Astrocyte (in vitro differentiated cells and primary cell): ENCODE measurements around the gene PLCD3. TPM values are rescaled to one million over a fixed set of nuclear protein-coding genes. Genes with fewer than 3 reads are reported as not detected.

Experiments
- DNase-seq: peaks from one replicate; pipeline ENCODE4 v3.0.0-alpha.2; 2010; ENCODE audit warnings: low read depth
- FAIRE-seq: peaks from 2 replicates; lab custom pipeline; 2011; peaks lifted over from hg19 to GRCh38; lab: Jason Lieb, UNC
- H2AFZ ChIP-seq: 2 replicates; pipeline ENCODE4 v1.6.0; 2012; ENCODE audit warnings: low read depth, low read length, inconsistent platforms
- H3K27ac ChIP-seq: 2 replicates; pipeline ENCODE4 v1.5.1; 2011; ENCODE audit warnings: low read depth, low read length, inconsistent platforms
- H3K27me3 ChIP-seq: 2 replicates; pipeline ENCODE4 v1.6.0; 2011; ENCODE audit warnings: low read length, inconsistent platforms; ENCODE audit not compliant: insufficient read depth
- H3K36me3 ChIP-seq: 2 replicates; pipeline ENCODE4 v1.5.1; 2011; ENCODE audit warnings: low read length, inconsistent platforms; ENCODE audit not compliant: insufficient read depth
- H3K4me1 ChIP-seq: 2 replicates; pipeline ENCODE4 v1.5.1; 2011; ENCODE audit warnings: low read length, inconsistent platforms; ENCODE audit not compliant: insufficient read depth
- H3K4me2 ChIP-seq: 2 replicates; pipeline ENCODE4 v1.6.0; 2012; ENCODE audit warnings: low read length, inconsistent platforms
- H3K4me3 ChIP-seq: 2 replicates; pipeline ENCODE4 v1.5.1; 2011; ENCODE audit warnings: low read depth, mild to moderate bottlenecking, low read length, inconsistent platforms; ENCODE audit not compliant: insufficient read depth
- H3K79me2 ChIP-seq: 2 replicates; pipeline ENCODE4 v1.6.0; 2012; ENCODE audit warnings: mild to moderate bottlenecking, low read length, inconsistent platforms; ENCODE audit not compliant: insufficient read depth
- H3K9ac ChIP-seq: 2 replicates; pipeline ENCODE4 v1.6.0; 2012; ENCODE audit warnings: mild to moderate bottlenecking, low read length, inconsistent platforms
- H3K9me3 ChIP-seq: 2 replicates; pipeline ENCODE4 v1.5.1; 2012; ENCODE audit warnings: low read depth, mild to moderate bottlenecking, low read length, inconsistent platforms; ENCODE audit not compliant: insufficient read depth
- H4K20me1 ChIP-seq: 2 replicates; pipeline ENCODE4 v1.6.0; 2012; ENCODE audit warnings: low read length, inconsistent platforms; ENCODE audit not compliant: insufficient read depth
- H3K27ac Mint-ChIP-seq: one replicate; pipeline ENCODE4 v1.8.0; 2021; ENCODE audit warnings: mild to moderate bottlenecking, mixed read lengths; ENCODE audit not compliant: unreplicated experiment
- H3K27me3 Mint-ChIP-seq: one replicate; pipeline ENCODE4 v1.8.0; 2021; ENCODE audit warnings: low read depth, mixed read lengths; ENCODE audit not compliant: unreplicated experiment
- H3K36me3 Mint-ChIP-seq: one replicate; pipeline ENCODE4 v1.8.0; 2021; ENCODE audit warnings: low read depth, mixed read lengths; ENCODE audit not compliant: unreplicated experiment
- H3K4me1 Mint-ChIP-seq: one replicate; pipeline ENCODE4 v1.8.0; 2021; ENCODE audit warnings: low read depth, mixed read lengths; ENCODE audit not compliant: unreplicated experiment
- H3K4me3 Mint-ChIP-seq: one replicate; pipeline ENCODE4 v1.8.0; 2021; ENCODE audit warnings: mild to moderate bottlenecking, moderate library complexity, mixed read lengths; ENCODE audit not compliant: unreplicated experiment
- H3K9me3 Mint-ChIP-seq: one replicate; pipeline ENCODE4 v1.8.0; 2021; ENCODE audit warnings: mild to moderate bottlenecking, mixed read lengths; ENCODE audit not compliant: unreplicated experiment
- EZH2 ChIP-seq: IDR thresholded peaks from 2 replicates; pipeline ENCODE4 v1.6.1; 2012; ENCODE audit warnings: mild to moderate bottlenecking, low read length, inconsistent platforms; ENCODE audit not compliant: insufficient read depth
- total RNA-seq: library from RNA; stranded (reverse); gene quantifications from 2 replicates; pipeline ENCODE4 v1.2.1, GENCODE V29; 2021
- TF ChIP-seq, protein P1 (sequence below): IDR thresholded peaks from 2 replicates; pipeline ENCODE4 v1.5.1; 2011; ENCODE audit warnings: low read depth, mild to moderate bottlenecking, inconsistent platforms, low read length, moderate library complexity; ENCODE audit not compliant: insufficient read depth

The PLCD3 gene
- total RNA-seq, 1 donor from 2014 or later, result 92.0 TPM

DNA sequence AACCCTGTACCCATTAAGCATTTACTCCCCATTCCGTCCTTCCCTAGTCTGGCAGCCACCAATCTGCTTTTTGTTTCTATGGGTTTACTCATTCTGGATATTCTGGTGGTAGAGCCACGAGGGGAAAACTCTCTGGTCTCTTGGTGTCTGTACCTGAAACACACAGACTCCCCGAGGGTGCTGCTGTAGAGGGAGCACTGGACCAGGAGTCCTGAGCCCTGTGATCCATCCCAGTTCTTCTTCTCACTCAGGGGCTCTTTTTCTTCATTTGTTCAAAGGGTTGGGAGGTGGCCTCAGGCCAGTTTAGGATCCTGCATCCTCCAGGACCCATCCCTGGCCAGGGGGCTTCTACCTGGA is 43.4 kb upstream of the PLCD3 start:
- FAIRE-seq (no peak), DNase-seq (no peak)
- H3K4me1 Mint-ChIP-seq, result peaks cover 19% of the 10 kb centered on the region
- TF ChIP-seq, protein P1, sequence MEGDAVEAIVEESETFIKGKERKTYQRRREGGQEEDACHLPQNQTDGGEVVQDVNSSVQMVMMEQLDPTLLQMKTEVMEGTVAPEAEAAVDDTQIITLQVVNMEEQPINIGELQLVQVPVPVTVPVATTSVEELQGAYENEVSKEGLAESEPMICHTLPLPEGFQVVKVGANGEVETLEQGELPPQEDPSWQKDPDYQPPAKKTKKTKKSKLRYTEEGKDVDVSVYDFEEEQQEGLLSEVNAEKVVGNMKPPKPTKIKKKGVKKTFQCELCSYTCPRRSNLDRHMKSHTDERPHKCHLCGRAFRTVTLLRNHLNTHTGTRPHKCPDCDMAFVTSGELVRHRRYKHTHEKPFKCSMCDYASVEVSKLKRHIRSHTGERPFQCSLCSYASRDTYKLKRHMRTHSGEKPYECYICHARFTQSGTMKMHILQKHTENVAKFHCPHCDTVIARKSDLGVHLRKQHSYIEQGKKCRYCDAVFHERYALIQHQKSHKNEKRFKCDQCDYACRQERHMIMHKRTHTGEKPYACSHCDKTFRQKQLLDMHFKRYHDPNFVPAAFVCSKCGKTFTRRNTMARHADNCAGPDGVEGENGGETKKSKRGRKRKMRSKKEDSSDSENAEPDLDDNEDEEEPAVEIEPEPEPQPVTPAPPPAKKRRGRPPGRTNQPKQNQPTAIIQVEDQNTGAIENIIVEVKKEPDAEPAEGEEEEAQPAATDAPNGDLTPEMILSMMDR, result no peak
- no peak for TF ChIP-seq EZH2
- Histone ChIP-seq H3K27ac (no peak overlapping the region), H3K27me3 (no peaks in the 10 kb centered on the region), H2AFZ (no peak overlapping the region), H3K4me1 (peaks cover 24% of the 10 kb centered on the region), H3K36me3 (no peaks in the 10 kb centered on the region), H3K9me3 (no peaks in the 10 kb centered on the region), H3K79me2 (no peaks in the 10 kb centered on the region), H4K20me1 (no peaks in the 10 kb centered on the region), H3K4me3 (no peak overlapping the region), H3K9ac (no peak overlapping the region), H3K4me2 (no peak overlapping the region)
- H3K9me3 Mint-ChIP-seq, result no peaks in the 10 kb centered on the region
- H3K27ac Mint-ChIP-seq, result no peak overlapping the region
- peaks cover 3% of the 10 kb centered on the region for H3K36me3 Mint-ChIP-seq
- H3K4me3 Mint-ChIP-seq, result no peak overlapping the region
- H3K27me3 Mint-ChIP-seq, result no peaks in the 10 kb centered on the region

DNA sequence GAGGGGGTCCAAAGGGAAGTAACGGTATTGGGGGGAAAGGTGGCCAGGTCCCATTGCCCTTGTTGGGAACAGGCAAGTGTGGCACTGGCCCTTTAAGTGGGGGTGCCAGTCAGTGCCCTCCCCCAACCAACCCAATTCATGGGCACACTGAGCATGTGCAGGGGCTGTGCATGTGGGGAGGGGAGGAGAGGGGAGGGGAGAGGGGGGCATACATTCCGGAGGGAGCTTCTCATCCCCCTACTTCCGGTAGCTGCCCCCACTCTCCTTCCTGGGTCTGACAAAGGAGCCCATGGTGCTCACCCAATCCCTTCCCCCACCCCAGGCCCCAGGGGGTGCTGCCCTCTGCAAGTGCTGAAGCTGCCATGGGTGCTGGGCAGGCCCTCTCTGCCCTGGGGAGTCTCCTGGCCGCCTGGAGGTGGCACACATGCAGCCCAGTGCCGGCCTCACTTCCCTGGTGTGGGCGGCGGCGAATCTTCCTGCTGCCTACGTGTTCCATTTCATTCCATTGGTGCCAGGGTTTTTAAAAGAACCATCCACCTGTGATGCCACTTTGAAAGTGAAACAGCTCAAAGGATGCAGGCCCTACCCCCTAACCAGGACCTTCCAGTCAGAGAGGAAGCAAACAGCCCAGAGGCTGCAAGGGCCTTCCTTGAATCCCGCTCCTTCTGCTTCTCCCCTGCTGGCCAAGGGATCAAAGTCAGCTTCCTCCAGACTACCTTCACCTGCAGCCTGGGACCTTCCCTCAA is 40.4 kb upstream of the PLCD3 start:
- H3K27ac ChIP-seq, result peak overlapping the region; percentile 42
- peaks cover 31% of the 10 kb centered on the region for H3K4me1 ChIP-seq
- peak overlapping the region; percentile 71 for H3K4me2 ChIP-seq
- no peaks in the 10 kb centered on the region for H3K36me3 ChIP-seq
- Mint-ChIP-seq H3K4me1 (peaks cover 23% of the 10 kb centered on the region), H3K9me3 (no peaks in the 10 kb centered on the region), H3K36me3 (peaks cover 9% of the 10 kb centered on the region), H3K27ac (peak overlapping the region; percentile 55), H3K27me3 (no peaks in the 10 kb centered on the region), H3K4me3 (no peak overlapping the region)
- no peaks in the 10 kb centered on the region for H3K79me2 ChIP-seq
- no peaks in the 10 kb centered on the region for H3K27me3 ChIP-seq
- DNase-seq (peak; percentile 66), FAIRE-seq (no peak)
- H2AFZ ChIP-seq, result peak overlapping the region; percentile 72
- no peaks in the 10 kb centered on the region for H4K20me1 ChIP-seq
- H3K4me3 ChIP-seq, result no peak overlapping the region
- H3K9ac ChIP-seq, result peak overlapping the region; percentile 46
- TF ChIP-seq EZH2, result no peak
- TF ChIP-seq, protein P1, result no peak
- no peaks in the 10 kb centered on the region for H3K9me3 ChIP-seq

DNA sequence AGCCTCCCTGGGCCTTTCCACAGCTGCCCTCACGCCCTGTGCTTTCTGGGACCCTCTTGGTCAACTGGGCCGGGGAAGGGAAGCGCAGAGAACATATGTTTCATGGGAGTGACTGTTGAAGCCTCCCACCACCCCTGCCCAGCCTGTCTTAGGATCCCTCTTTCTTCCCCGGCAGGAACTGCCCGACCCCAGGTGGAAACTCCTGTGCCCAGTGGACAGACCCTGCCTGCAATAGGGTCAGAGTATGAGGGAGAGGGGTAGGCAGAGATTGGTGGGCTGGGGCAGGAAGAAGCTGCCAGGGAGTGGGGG is 39.9 kb upstream of the PLCD3 start:
- peaks cover 9% of the 10 kb centered on the region for H3K36me3 Mint-ChIP-seq
- Histone ChIP-seq H3K9ac (peak overlapping the region; percentile 18), H4K20me1 (no peaks in the 10 kb centered on the region), H3K27me3 (no peaks in the 10 kb centered on the region), H3K4me2 (peak overlapping the region; percentile 71), H3K4me3 (no peak overlapping the region), H3K36me3 (no peaks in the 10 kb centered on the region), H3K79me2 (no peaks in the 10 kb centered on the region), H3K4me1 (peaks cover 31% of the 10 kb centered on the region), H3K27ac (peak overlapping the region; percentile 42), H3K9me3 (no peaks in the 10 kb centered on the region), H2AFZ (peak overlapping the region; percentile 72)
- H3K27me3 Mint-ChIP-seq, result no peaks in the 10 kb centered on the region
- peaks cover 23% of the 10 kb centered on the region for H3K4me1 Mint-ChIP-seq
- peak overlapping the region; percentile 81 for H3K27ac Mint-ChIP-seq
- H3K9me3 Mint-ChIP-seq, result no peaks in the 10 kb centered on the region
- H3K4me3 Mint-ChIP-seq, result no peak overlapping the region
- DNase-seq (no peak), FAIRE-seq (no peak)
- TF ChIP-seq, protein P1, result no peak
- no peak for TF ChIP-seq EZH2
